WI38 (cell line): ENCODE measurements around the gene MGLL.

Experiments used
- H3K4me3 ChIP-seq: 2 replicates; pipeline ENCODE4 v1.5.1; 2011; ENCODE audit warnings: low read depth, mild to moderate bottlenecking, control low read depth, low read length
- TF ChIP-seq, protein P1 (sequence below): IDR thresholded peaks from 2 replicates; pipeline ENCODE4 v1.5.1; 2012; ENCODE audit warnings: low read depth, mild to moderate bottlenecking, control low read depth, low read length

Gene MGLL

GRCh38 chr3:127794972-127795371 lies 27.3 kb downstream of the MGLL start:
- H3K4me3 ChIP-seq, result no peak overlapping the region
- TF ChIP-seq, protein P1, sequence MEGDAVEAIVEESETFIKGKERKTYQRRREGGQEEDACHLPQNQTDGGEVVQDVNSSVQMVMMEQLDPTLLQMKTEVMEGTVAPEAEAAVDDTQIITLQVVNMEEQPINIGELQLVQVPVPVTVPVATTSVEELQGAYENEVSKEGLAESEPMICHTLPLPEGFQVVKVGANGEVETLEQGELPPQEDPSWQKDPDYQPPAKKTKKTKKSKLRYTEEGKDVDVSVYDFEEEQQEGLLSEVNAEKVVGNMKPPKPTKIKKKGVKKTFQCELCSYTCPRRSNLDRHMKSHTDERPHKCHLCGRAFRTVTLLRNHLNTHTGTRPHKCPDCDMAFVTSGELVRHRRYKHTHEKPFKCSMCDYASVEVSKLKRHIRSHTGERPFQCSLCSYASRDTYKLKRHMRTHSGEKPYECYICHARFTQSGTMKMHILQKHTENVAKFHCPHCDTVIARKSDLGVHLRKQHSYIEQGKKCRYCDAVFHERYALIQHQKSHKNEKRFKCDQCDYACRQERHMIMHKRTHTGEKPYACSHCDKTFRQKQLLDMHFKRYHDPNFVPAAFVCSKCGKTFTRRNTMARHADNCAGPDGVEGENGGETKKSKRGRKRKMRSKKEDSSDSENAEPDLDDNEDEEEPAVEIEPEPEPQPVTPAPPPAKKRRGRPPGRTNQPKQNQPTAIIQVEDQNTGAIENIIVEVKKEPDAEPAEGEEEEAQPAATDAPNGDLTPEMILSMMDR, result no peak

DNA sequence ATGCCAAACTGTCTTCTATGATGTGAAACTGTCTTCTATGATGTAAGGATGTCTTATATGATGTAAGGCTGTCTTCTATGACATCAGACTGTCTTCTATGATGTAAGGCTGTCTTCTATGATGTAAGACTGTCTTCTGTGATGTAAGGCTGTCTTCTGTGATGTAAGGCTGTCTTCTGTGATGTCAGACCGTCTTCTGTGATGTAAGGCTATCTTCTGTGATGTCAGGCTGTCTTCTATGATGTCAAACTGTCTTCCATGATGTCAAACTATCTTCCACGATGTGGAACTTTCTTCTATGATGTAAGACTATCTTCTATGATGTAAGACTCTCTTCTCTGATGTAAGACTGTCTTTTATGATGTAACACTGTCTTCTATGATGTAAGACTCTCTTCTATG lies 27.9 kb downstream of the MGLL start:
- TF ChIP-seq, protein P1, result no peak
- H3K4me3 ChIP-seq, result no peak overlapping the region

- H3K4me3 ChIP-seq, result no peak overlapping the region
- TF ChIP-seq, protein P1, result no peak
Measured at GRCh38 chr3:127792541-127793292, 29.6 kb downstream of the MGLL start.

DNA sequence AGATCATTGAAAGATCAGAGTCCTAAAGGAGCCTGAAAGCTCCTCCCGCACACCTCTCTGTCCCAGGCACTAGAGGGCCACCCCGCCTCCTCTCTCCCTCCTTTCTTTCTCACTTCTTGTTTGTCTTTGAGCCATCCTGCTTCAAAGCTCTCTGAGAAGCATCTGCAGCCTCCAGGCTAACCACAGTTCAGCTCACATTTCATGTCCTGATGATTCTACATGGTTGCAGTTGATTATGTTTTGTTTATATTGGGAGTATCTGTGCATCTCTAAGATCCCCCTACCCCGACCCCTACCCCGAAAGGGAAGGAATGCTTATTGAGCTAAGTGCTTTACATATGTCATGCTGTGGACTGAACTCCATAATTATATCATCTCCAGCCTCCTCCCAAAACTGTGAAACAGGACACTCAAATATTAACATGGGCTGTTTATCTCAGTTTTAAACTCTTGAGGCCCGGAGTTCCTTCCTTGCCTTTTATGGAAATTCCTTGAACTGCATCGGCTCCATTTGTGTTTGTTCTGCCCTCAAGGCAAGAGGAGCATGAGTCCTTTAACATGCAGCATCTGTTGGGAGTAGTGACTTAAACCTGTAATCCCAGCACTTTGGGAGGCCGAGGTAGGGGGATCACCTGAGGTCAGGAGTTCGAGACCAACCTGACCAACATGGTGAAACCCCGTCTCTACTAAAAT lies 30.9 kb downstream of the MGLL start:
- TF ChIP-seq, protein P1, result 0 out of 2 replicates have a peak, but pooled peaks have one; percentile 9

DNA sequence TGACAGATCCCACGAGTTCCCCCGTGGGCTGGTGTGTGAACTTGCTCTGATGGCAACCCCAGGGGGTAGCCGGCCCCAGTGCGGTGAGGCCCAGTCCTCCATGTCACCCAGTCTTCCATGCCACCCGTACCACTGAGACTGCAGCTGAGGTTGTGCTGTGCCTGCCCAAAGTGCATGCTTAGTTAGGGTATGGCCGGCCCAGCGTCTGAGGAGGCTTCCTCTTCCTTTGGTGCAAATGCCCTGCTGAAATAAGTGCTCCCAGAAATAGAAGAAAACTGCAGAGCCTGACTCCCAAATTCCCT lies 31.5 kb downstream of the MGLL start:
- no peak overlapping the region for H3K4me3 ChIP-seq
- TF ChIP-seq, protein P1, result no peak

More for the DNA sequence above, 30.9 kb downstream of the MGLL start:
- no peak overlapping the region for H3K4me3 ChIP-seq

DNA sequence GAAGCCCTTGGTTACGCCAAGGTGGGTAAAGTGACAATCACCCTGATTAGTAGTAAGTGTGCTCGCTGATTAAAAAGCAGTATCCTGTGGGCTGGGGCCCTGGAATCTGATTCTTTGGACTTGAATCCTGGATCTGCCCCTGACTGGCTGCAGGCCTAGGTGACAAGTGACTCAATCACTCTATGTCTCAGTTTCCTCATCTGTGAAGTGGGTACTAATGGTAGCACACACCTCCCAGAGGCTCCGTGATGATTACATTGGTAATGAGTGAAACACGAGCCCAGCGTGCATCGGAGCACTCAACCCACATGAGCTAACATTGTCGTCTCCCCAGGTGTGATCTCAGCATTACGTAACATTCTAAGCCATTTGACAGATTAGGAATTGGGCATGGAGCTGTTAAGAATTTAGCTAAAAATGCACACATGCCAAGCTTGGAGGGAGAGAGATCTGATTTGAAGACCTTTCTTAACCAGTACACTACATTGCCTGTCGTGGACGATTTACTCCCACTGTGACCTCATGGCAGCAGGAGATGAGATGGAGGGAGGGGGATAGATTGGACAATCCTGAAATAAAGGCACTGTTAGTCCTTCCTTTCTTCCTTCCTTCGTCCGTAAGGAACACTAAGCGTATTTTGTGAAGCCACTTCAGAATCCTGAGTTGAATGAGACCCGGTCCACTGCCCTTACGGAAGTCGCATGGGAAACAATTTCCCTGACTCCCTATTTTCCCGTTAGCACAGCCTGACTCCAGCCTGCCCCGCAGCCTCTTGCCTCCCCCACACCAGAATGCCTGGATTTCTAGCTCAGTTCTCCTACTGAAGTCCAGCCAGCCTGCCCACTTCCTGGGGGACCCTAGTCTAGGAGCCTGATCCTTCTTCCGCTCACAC lies 32.1 kb downstream of the MGLL start:
- H3K4me3 ChIP-seq, result no peak overlapping the region
- TF ChIP-seq, protein P1, result no peak
